Measurements from ENCODE around the gene LSG1. TPM values are rescaled to one million over a fixed set of nuclear protein-coding genes. Genes with fewer than 3 reads are reported as not detected.

Gene LSG1
- total RNA-seq, 1 donor from 2014 or later = 40.9 TPM

DNA sequence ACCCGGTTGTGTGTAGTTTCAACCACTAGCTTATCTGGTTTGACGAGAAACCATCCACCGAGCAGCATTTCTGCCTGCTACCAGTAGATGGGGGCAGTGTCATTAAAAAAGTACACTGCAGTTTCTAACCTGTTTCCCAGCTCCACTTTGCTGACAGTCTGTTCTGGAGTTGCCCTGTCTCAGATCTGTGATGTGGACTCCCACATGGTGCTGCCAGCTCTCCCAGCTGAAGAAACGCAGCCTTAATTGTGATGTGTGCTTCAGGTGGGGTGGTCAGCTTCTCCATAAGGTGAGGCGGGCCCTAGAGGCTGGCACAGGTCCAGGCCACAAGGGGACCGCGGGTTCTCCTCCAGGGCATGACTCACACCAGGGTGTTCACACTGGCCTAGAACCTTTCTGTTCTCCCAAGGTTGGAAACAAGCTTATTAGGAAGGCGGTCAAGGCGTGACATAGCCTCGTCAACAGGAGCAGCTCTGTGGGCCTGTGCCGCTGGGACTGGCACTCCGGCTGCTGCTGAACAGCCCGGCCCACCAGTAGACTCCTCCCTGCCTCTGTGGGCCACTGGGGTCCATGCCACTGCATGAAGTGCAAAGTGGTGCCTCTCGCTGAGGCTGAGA is 10.8 kb upstream of the LSG1 start:
- Histone ChIP-seq H3K27ac (peak overlapping the region; percentile 37), H3K36me3 (no peaks in the 10 kb centered on the region), H3K4me1 (peaks cover 41% of the 10 kb centered on the region), H3K27me3 (ENCODE audit: low read depth) (peaks cover 5% of the 10 kb centered on the region), H3K9me3 (no peaks in the 10 kb centered on the region), H3K4me3 (no peak overlapping the region)
- TF ChIP-seq, protein P1, sequence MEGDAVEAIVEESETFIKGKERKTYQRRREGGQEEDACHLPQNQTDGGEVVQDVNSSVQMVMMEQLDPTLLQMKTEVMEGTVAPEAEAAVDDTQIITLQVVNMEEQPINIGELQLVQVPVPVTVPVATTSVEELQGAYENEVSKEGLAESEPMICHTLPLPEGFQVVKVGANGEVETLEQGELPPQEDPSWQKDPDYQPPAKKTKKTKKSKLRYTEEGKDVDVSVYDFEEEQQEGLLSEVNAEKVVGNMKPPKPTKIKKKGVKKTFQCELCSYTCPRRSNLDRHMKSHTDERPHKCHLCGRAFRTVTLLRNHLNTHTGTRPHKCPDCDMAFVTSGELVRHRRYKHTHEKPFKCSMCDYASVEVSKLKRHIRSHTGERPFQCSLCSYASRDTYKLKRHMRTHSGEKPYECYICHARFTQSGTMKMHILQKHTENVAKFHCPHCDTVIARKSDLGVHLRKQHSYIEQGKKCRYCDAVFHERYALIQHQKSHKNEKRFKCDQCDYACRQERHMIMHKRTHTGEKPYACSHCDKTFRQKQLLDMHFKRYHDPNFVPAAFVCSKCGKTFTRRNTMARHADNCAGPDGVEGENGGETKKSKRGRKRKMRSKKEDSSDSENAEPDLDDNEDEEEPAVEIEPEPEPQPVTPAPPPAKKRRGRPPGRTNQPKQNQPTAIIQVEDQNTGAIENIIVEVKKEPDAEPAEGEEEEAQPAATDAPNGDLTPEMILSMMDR (IDR thresholded peaks at IDR 0.05) = peak; percentile 88
- DNase-seq = peak; percentile 60
- intact Hi-C loops (cut with DNase I) = loop anchor here (10.0 kb wide), 2 partner anchors 422 to 582 kb away; no protein-coding TSS in a partner anchor
- ATAC-seq = peak; percentile 80

DNA sequence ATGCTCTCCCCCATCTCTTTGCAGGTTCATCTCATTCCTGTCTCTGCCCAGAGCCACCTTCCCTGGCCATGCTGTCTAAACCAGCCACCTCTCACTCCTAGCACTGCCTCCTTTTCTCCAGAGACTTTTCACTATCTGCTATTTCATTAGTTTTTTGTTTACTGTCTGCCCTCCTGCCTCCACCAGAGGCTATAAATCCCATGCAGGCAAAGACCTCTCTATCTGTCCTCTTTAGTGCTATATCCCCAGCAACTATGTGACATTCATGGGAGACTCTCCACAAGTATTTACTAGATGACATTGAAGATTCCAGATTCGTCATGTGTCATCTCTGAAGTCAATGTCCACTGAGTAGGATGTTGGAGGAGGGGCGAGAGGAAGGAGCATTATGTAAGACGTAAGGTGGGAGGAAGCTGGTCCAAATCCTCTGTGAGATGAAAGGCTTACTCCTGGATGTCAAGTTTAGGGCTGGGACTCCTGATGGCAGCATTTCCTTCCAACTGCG is 10.2 kb upstream of the LSG1 start:
- intact Hi-C loops (cut with DNase I) = loop anchor here (10.0 kb wide), 2 partner anchors 423 to 583 kb away; no protein-coding TSS in a partner anchor
- H3K36me3 ChIP-seq = no peaks in the 10 kb centered on the region
- H3K9me3 ChIP-seq = no peaks in the 10 kb centered on the region
- H3K27ac ChIP-seq = no peak overlapping the region
- no peak for ATAC-seq
- peaks cover 5% of the 10 kb centered on the region for H3K27me3 ChIP-seq (ENCODE audit: low read depth)
- no peak for DNase-seq
- no peak overlapping the region for H3K4me3 ChIP-seq
- peaks cover 35% of the 10 kb centered on the region for H3K4me1 ChIP-seq
- TF ChIP-seq, protein P1 (IDR thresholded peaks at IDR 0.05) = no peak

GRCh38 chr3:194680888-194681615 is 9.1 kb upstream of the LSG1 start:
- no peak for DNase-seq

GRCh38 chr3:194676471-194676870 is 4.5 kb upstream of the LSG1 start:
- ATAC-seq (no peak), DNase-seq (no peak)
- Histone ChIP-seq H3K27me3 (ENCODE audit: low read depth) (no peaks in the 10 kb centered on the region), H3K27ac (no peak overlapping the region), H3K9me3 (no peaks in the 10 kb centered on the region), H3K4me1 (peaks cover 1% of the 10 kb centered on the region), H3K36me3 (no peaks in the 10 kb centered on the region), H3K4me3 (no peak overlapping the region)
- intact Hi-C loops (cut with DNase I) = loop anchor here (10.0 kb wide), 1 partner anchor 858 kb away; no protein-coding TSS in a partner anchor
- TF ChIP-seq, protein P1 (IDR thresholded peaks at IDR 0.05) = no peak

More at GRCh38 chr3:194680888-194681615, 9.1 kb upstream of the LSG1 start:
- Histone ChIP-seq H3K27me3 (ENCODE audit: low read depth) (no peaks in the 10 kb centered on the region), H3K36me3 (no peaks in the 10 kb centered on the region), H3K9me3 (no peaks in the 10 kb centered on the region), H3K4me1 (peaks cover 23% of the 10 kb centered on the region), H3K27ac (no peak overlapping the region), H3K4me3 (no peak overlapping the region)
- TF ChIP-seq, protein P1 (IDR thresholded peaks at IDR 0.05) = no peak
- intact Hi-C loops (cut with DNase I) = loop anchor here (10.0 kb wide), 2 partner anchors 424 to 584 kb away; no protein-coding TSS in a partner anchor
- no peak for ATAC-seq

GRCh38 chr3:194675680-194676079 is 3.7 kb upstream of the LSG1 start:
- no peaks in the 10 kb centered on the region for H3K27me3 ChIP-seq (ENCODE audit: low read depth)
- intact Hi-C loops (cut with DNase I) = loop anchor here (10.0 kb wide), 1 partner anchor 859 kb away; no protein-coding TSS in a partner anchor
- H3K36me3 ChIP-seq = no peaks in the 10 kb centered on the region
- H3K4me3 ChIP-seq = no peak overlapping the region
- H3K27ac ChIP-seq = no peak overlapping the region
- peaks cover 9% of the 10 kb centered on the region for H3K4me1 ChIP-seq
- ATAC-seq (no peak), DNase-seq (no peak)
- TF ChIP-seq, protein P1 (IDR thresholded peaks at IDR 0.05) = no peak
- no peaks in the 10 kb centered on the region for H3K9me3 ChIP-seq
